Measurements from ENCODE around the gene TFPI.

DNA sequence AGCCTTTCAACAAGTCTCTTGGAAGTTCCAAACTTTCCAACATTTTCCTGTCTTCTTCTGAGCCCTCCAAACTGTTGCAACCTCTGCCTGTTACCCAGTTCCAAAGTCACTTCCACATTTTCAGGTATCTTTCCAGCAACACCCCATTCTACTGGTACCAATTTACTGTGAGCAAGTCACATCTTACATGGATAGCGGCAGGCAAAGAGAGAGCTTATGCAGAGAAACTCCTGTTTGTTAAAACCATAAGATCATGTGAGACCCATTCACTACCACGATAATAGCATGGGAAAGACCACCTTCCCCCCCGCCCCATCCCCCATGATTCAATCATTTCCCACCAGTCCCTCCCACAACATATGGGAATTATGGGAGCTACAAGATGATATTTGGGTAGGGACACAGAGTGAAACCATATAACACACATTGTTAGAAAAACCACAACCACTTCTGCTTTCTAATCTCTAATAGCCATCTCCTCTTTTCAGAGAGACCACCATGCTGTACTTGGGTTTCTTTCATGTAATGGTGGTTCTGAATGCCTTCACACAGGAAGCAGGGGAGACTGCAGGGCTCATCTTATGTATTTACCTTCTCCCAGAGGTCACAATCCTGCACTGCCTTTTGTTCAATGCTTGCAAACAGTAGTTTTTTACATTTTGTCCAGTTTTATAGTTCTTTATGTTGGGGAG is 60.2 kb downstream of the TFPI start:
- no peak for TF ChIP-seq POLR2A (IDR thresholded peaks at IDR 0.05)
- TF ChIP-seq, protein P1, sequence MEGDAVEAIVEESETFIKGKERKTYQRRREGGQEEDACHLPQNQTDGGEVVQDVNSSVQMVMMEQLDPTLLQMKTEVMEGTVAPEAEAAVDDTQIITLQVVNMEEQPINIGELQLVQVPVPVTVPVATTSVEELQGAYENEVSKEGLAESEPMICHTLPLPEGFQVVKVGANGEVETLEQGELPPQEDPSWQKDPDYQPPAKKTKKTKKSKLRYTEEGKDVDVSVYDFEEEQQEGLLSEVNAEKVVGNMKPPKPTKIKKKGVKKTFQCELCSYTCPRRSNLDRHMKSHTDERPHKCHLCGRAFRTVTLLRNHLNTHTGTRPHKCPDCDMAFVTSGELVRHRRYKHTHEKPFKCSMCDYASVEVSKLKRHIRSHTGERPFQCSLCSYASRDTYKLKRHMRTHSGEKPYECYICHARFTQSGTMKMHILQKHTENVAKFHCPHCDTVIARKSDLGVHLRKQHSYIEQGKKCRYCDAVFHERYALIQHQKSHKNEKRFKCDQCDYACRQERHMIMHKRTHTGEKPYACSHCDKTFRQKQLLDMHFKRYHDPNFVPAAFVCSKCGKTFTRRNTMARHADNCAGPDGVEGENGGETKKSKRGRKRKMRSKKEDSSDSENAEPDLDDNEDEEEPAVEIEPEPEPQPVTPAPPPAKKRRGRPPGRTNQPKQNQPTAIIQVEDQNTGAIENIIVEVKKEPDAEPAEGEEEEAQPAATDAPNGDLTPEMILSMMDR (IDR thresholded peaks at IDR 0.05) = no peak
